K562 (cell line): ENCODE measurements around the gene LYSMD1. TPM values are rescaled to one million over a fixed set of nuclear protein-coding genes. Genes with fewer than 3 reads are reported as not detected.
A peak's percentile ranks its signal among the peaks of the same experiment; 100 is the strongest.

Source experiments
- CBX1 ChIP-seq: sonication (generic); IDR thresholded peaks from 2 replicates; pipeline ENCODE4 v1.6.1; 2016; ENCODE audit warnings: antibody characterized with exemption, low read depth, mild to moderate bottlenecking
- CREB1 ChIP-seq, 2 experiments: sonication (generic) in 1 of 2; formaldehyde crosslinking in 1 of 2; IDR thresholded peaks; 2 replicates each; pipeline versions ENCODE4 v1.6.1 to v1.8.0; 2012 to 2022; ENCODE audit warnings: inconsistent platforms in 1 of 2, mild to moderate bottlenecking in 1 of 2, missing genetic modification reagents in 1 of 2, moderate library complexity in 1 of 2
- CXXC5 ChIP-seq: fragments of 250-450 bp; sonication (Bioruptor Pico); IDR thresholded peaks from 2 replicates; pipeline ENCODE4 v1.8.0; 2022; ENCODE audit warnings: inconsistent platforms, mild to moderate bottlenecking, moderate library complexity
- ETV6 ChIP-seq, 3 experiments: fragments of 150-350 bp in 1 of 3; sonication (generic) in 1 of 3; formaldehyde crosslinking in 1 of 3; IDR thresholded peaks; 2 replicates each; pipeline versions ENCODE4 v1.6.1 to v1.8.0; 2014 to 2022; ENCODE audit warnings: borderline replicate concordance in 2 of 3, low read depth in 2 of 3, antibody characterized with exemption in 1 of 3, low read length in 1 of 3, mild to moderate bottlenecking in 1 of 3, missing genetic modification reagents in 1 of 3
- FOXJ2 ChIP-seq: fragments of 200-800 bp; sonication (Bioruptor generic); IDR thresholded peaks from 2 replicates; pipeline ENCODE4 v1.6.1; 2016; ENCODE audit warnings: missing genetic modification characterization, missing compliant biosample characterization
- KDM4B ChIP-seq, 2 experiments: fragments of 450-650 bp in 1 of 2; sonication (generic) in 1 of 2; IDR thresholded peaks; 2 replicates each; pipeline ENCODE4 v1.6.1; 2016 to 2017; ENCODE audit warnings: borderline replicate concordance in 2 of 2, antibody characterized with exemption in 1 of 2, low read depth in 1 of 2, mild to moderate bottlenecking in 1 of 2
- NR2C2 ChIP-seq, 2 experiments: fragments of 200-800 bp in 1 of 2; sonication (Bioruptor generic) in 1 of 2; sonication (generic) in 1 of 2; formaldehyde crosslinking in 1 of 2; IDR thresholded peaks; 2 replicates each; pipeline versions ENCODE4 v1.6.1 to v1.8.0; 2016 to 2022; ENCODE audit warnings: mild to moderate bottlenecking in 1 of 2, missing compliant biosample characterization in 1 of 2, missing genetic modification characterization in 1 of 2, missing genetic modification reagents in 1 of 2
- NRF1 ChIP-seq, 2 experiments: fragments of 450-650 bp; IDR thresholded peaks in 1 of 2; conservative IDR thresholded peaks in 1 of 2; 2 replicates each; pipeline ENCODE4 v1.6.1; 2014; ENCODE audit warnings: mild to moderate bottlenecking in 2 of 2
- polyA plus RNA-seq, 8 experiments: library from polyadenylated mRNA; depleted of rRNA in 4 of 8; stranded (reverse) in 5 of 8; unstranded in 3 of 8; fragments of >200 nt; fragmentation: Nextera tagmentation in 2 of 8; fragmentation: Illumina TruSeq in 1 of 8; extraction: Ambion mirVana in 2 of 8; extraction: Trizol in 1 of 8; gene quantifications; 2 replicates each; pipeline versions ENCODE4 v1.2.1 to v1.2.3, GENCODE V29; 2011 to 2014; ENCODE audit warnings: inconsistent platforms in 1 of 8, missing spikeins in 1 of 8
- total RNA-seq, 7 experiments: library from RNA; depleted of rRNA in 6 of 7; stranded (reverse); fragments of >200 nt in 6 of 7; fragmentation: Illumina TruSeq in 2 of 7; extraction: Trizol in 2 of 7; gene quantifications; 2 replicates each; pipeline versions ENCODE4 v1.2.1 to v1.2.3, GENCODE V29; 2011 to 2021; ENCODE audit warnings: low replicate concordance in 1 of 7
- TF ChIP-seq, protein P1 (sequence below): sonication (generic); formaldehyde crosslinking; IDR thresholded peaks from 2 replicates; pipeline ENCODE4 v1.8.0; 2022; ENCODE audit warnings: missing genetic modification reagents, mild to moderate bottlenecking, borderline replicate concordance
- TF ChIP-seq, protein P2 (sequence below): fragments of 250-450 bp; sonication (Bioruptor Pico); IDR thresholded peaks from 2 replicates; pipeline ENCODE4 v1.4.0; 2020; ENCODE audit warnings: mild to moderate bottlenecking, moderate library complexity, borderline replicate concordance
- TF ChIP-seq, protein P3 (sequence below): fragments of 450-650 bp; IDR thresholded peaks from 2 replicates; pipeline ENCODE4 v1.6.1; 2016; ENCODE audit warnings: low read depth

The LYSMD1 gene
- total and polyA plus RNA-seq, 9 of the 15 experiments (the other 6 are each of a cell fraction or from before 2014, with no cell fraction given), result 2.2 to 9.4 (median 6.0) TPM

DNA sequence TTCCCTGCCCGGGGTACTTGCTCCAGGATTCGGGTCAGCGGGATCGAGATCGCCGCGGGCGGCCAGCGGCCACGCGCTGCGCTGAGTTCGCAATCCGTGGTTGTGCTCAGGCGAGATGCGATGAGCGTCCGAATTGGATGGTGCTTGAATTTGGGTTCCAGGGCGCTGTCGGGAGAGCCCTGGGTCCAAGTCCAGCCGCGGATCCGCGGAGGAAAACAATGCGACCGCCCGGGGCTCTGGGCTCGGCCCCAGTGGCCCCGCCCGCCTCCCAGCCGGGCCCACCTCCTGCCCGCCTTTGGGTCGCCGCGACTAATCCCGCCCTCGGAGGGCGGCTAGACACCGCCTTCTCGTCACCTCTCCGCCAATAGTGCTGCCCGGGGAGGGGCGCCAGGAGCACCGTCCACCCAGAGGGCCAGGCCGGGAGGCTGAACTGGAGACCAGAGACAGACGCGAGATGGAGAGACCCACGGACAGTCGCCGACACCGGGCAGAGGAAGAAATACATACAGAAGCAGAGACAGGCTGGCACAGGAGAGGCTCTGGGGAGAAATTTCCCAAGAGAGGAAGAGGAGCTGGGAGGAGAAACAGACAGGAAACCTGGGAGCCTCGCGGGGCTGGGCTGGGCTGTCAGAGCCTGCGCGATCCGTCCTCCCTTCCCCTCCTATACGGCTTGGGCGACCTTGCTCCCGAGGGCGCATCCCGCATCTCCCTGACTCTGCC, 19.1 kb downstream of the LYSMD1 start, which contains the start of gene SEMA6C (continued):
- TF ChIP-seq, protein P1, sequence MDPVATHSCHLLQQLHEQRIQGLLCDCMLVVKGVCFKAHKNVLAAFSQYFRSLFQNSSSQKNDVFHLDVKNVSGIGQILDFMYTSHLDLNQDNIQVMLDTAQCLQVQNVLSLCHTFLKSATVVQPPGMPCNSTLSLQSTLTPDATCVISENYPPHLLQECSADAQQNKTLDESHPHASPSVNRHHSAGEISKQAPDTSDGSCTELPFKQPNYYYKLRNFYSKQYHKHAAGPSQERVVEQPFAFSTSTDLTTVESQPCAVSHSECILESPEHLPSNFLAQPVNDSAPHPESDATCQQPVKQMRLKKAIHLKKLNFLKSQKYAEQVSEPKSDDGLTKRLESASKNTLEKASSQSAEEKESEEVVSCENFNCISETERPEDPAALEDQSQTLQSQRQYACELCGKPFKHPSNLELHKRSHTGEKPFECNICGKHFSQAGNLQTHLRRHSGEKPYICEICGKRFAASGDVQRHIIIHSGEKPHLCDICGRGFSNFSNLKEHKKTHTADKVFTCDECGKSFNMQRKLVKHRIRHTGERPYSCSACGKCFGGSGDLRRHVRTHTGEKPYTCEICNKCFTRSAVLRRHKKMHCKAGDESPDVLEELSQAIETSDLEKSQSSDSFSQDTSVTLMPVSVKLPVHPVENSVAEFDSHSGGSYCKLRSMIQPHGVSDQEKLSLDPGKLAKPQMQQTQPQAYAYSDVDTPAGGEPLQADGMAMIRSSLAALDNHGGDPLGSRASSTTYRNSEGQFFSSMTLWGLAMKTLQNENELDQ (CRISPR knock-in tag), result no peak
- peak; percentile 44 for TF ChIP-seq CXXC5 (CRISPR knock-in tag)
- TF ChIP-seq KDM4B (IDR thresholded peaks at IDR 0.05; ENCODE audit: borderline replicate concordance in 2 of 2, low read depth in 1 of 2), result no peak
- no peak for TF ChIP-seq ETV6 (IDR thresholded peaks at IDR 0.05; ENCODE audit: borderline replicate concordance in 1 of 2, low read depth in 2 of 2, low read length in 1 of 2)
- no peak for TF ChIP-seq ETV6 (CRISPR knock-in tag; IDR thresholded peaks at IDR 0.05; ENCODE audit: borderline replicate concordance)
- TF ChIP-seq, protein P2, sequence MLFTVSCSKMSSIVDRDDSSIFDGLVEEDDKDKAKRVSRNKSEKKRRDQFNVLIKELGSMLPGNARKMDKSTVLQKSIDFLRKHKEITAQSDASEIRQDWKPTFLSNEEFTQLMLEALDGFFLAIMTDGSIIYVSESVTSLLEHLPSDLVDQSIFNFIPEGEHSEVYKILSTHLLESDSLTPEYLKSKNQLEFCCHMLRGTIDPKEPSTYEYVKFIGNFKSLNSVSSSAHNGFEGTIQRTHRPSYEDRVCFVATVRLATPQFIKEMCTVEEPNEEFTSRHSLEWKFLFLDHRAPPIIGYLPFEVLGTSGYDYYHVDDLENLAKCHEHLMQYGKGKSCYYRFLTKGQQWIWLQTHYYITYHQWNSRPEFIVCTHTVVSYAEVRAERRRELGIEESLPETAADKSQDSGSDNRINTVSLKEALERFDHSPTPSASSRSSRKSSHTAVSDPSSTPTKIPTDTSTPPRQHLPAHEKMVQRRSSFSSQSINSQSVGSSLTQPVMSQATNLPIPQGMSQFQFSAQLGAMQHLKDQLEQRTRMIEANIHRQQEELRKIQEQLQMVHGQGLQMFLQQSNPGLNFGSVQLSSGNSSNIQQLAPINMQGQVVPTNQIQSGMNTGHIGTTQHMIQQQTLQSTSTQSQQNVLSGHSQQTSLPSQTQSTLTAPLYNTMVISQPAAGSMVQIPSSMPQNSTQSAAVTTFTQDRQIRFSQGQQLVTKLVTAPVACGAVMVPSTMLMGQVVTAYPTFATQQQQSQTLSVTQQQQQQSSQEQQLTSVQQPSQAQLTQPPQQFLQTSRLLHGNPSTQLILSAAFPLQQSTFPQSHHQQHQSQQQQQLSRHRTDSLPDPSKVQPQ (CRISPR knock-in tag), result no peak
- 0 out of 2 replicates have a peak, but pooled peaks have one; percentile 5 for TF ChIP-seq NR2C2 (CRISPR knock-in tag; IDR thresholded peaks at IDR 0.05)
- no peak for TF ChIP-seq NR2C2 (tag; IDR thresholded peaks at IDR 0.05)
- no peak for TF ChIP-seq CBX1
- peak; percentile 54 to 74 for TF ChIP-seq NRF1 (conservative IDR thresholded peaks at IDR 0.05 in 1 of 2, IDR thresholded peaks at IDR 0.05 in 1 of 2)
- TF ChIP-seq, protein P3, sequence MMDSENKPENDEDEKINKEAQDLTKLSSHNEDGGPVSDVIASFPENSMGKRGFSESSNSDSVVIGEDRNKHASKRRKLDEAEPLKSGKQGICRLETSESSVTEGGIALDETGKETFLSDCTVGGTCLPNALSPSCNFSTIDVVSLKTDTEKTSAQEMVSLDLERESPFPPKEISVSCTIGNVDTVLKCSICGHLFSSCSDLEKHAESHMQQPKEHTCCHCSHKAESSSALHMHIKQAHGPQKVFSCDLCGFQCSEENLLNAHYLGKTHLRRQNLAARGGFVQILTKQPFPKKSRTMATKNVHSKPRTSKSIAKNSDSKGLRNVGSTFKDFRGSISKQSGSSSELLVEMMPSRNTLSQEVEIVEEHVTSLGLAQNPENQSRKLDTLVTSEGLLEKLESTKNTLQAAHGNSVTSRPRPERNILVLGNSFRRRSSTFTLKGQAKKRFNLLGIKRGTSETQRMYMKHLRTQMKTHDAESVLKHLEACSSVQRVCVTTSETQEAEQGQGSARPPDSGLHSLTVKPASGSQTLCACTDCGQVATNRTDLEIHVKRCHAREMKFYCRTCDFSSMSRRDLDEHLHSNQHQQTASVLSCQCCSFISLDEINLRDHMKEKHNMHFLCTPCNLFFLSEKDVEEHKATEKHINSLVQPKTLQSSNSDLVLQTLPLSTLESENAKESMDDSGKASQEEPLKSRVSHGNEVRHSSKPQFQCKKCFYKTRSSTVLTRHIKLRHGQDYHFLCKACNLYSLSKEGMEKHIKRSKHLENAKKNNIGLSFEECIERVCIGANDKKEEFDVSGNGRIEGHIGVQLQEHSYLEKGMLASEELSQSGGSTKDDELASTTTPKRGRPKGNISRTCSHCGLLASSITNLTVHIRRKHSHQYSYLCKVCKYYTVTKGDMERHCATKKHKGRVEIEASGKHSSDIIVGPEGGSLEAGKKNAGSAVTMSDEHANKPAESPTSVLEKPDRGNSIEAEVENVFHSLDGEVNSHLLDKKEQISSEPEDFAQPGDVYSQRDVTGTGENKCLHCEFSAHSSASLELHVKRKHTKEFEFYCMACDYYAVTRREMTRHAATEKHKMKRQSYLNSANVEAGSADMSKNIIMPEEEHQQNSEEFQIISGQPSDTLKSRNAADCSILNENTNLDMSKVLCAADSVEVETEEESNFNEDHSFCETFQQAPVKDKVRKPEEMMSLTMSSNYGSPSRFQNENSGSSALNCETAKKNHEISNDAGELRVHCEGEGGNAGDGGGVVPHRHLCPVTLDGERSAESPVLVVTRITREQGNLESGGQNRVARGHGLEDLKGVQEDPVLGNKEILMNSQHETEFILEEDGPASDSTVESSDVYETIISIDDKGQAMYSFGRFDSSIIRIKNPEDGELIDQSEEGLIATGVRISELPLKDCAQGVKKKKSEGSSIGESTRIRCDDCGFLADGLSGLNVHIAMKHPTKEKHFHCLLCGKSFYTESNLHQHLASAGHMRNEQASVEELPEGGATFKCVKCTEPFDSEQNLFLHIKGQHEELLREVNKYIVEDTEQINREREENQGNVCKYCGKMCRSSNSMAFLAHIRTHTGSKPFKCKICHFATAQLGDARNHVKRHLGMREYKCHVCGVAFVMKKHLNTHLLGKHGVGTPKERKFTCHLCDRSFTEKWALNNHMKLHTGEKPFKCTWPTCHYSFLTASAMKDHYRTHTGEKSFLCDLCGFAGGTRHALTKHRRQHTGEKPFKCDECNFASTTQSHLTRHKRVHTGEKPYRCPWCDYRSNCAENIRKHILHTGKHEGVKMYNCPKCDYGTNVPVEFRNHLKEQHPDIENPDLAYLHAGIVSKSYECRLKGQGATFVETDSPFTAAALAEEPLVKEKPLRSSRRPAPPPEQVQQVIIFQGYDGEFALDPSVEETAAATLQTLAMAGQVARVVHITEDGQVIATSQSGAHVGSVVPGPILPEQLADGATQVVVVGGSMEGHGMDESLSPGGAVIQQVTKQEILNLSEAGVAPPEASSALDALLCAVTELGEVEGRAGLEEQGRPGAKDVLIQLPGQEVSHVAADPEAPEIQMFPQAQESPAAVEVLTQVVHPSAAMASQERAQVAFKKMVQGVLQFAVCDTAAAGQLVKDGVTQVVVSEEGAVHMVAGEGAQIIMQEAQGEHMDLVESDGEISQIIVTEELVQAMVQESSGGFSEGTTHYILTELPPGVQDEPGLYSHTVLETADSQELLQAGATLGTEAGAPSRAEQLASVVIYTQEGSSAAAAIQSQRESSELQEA, result no peak
- no peak for TF ChIP-seq FOXJ2
- peak; percentile 29; the same call in 1 of the 2 replicates for TF ChIP-seq CREB1 (IDR thresholded peaks at IDR 0.05)
- TF ChIP-seq CREB1 (CRISPR knock-in tag; IDR thresholded peaks at IDR 0.05), result 0 out of 2 replicates have a peak, but pooled peaks have one; percentile 58
